CD4-positive, alpha-beta T cell (primary cell): ENCODE measurements around the gene TSPAN32. TPM values are rescaled to one million over a fixed set of nuclear protein-coding genes. Genes with fewer than 3 reads are reported as not detected.

Source experiments
- ATAC-seq: fragments of 200-7000 bp; cut with Tn5 transposase; one replicate; pipeline ENCODE4 v1.10.0; 2022; ENCODE audit warnings: mild to moderate bottlenecking; ENCODE audit not compliant: poor library complexity
- CTCF ChIA-PET: fragments of 350-600 bp; sonication (Branson Sonifier 250); formaldehyde crosslinking; loops from one replicate; lab custom pipeline; 2021; ENCODE audit warnings: antibody characterized with exemption, inconsistent platforms; lab: Charles Lee
- POLR2A ChIA-PET: fragments of 350-600 bp; sonication (Branson Sonifier 250); formaldehyde crosslinking; loops from one replicate; lab custom pipeline; 2021; ENCODE audit warnings: antibody characterized with exemption, inconsistent platforms; lab: Charles Lee
- DNase-seq, 14 experiments: peaks; one replicate each; pipeline ENCODE4 v3.0.0-alpha.2; 2013 to 2020; ENCODE audit warnings: mixed read lengths in 2 of 14
- H3K27ac ChIP-seq, 2 donors: one replicate each; pipeline versions ENCODE4 v1.5.1 to v1.7.0; 2013; ENCODE audit warnings: low read length in 2 of 2, low read depth in 1 of 2, mild to moderate bottlenecking in 1 of 2
- H3K27me3 ChIP-seq, 2 experiments: 1 replicate in 1 of 2; 2 replicates in 1 of 2; pipeline versions ENCODE4 v1.6.1 to v1.7.0; 2013; ENCODE audit warnings: low read length in 2 of 2, control low read depth in 1 of 2, mild to moderate bottlenecking in 1 of 2, moderate library complexity in 1 of 2; ENCODE audit not compliant: insufficient read depth in 2 of 2, control insufficient read depth in 1 of 2
- H3K36me3 ChIP-seq: one replicate; pipeline ENCODE4 v1.6.1; 2013; ENCODE audit warnings: low read length, control low read depth; ENCODE audit not compliant: insufficient read depth
- H3K4me1 ChIP-seq: one replicate; pipeline ENCODE4 v1.6.1; 2013; ENCODE audit warnings: low read length, control low read depth; ENCODE audit not compliant: insufficient read depth
- H3K4me3 ChIP-seq: one replicate; pipeline ENCODE4 v1.5.1; 2013; ENCODE audit warnings: mild to moderate bottlenecking, low read length, moderate library complexity
- H3K9me3 ChIP-seq, 2 experiments: 1 replicate in 1 of 2; 2 replicates in 1 of 2; pipeline versions ENCODE4 v1.6.1 to v1.7.0; 2013; ENCODE audit warnings: low read length in 2 of 2, mild to moderate bottlenecking in 2 of 2, control low read depth in 1 of 2, moderate library complexity in 1 of 2; ENCODE audit not compliant: control insufficient read depth in 1 of 2, insufficient read depth in 1 of 2
- H3K27ac Mint-ChIP-seq: one replicate; pipeline ENCODE4 v1.8.0; 2020; ENCODE audit warnings: mixed read lengths
- H3K27me3 Mint-ChIP-seq: one replicate; pipeline ENCODE4 v1.8.0; 2021; ENCODE audit warnings: mixed read lengths
- H3K36me3 Mint-ChIP-seq: one replicate; pipeline ENCODE4 v1.8.0; 2021; ENCODE audit warnings: low read depth, mixed read lengths
- H3K4me1 Mint-ChIP-seq: one replicate; pipeline ENCODE4 v1.8.0; 2021; ENCODE audit warnings: low read depth, mixed read lengths
- H3K4me3 Mint-ChIP-seq: one replicate; pipeline ENCODE4 v1.8.0; 2020; ENCODE audit warnings: mild to moderate bottlenecking, mixed read lengths
- H3K9me3 Mint-ChIP-seq: one replicate; pipeline ENCODE4 v1.8.0; 2020; ENCODE audit warnings: mixed read lengths
- CTCF ChIP-seq: fragments of 200-600 bp; IDR thresholded peaks from one replicate; pipeline ENCODE4 v1.8.0; 2022; ENCODE audit warnings: antibody characterized with exemption, mild to moderate bottlenecking
- intact Hi-C, 2 experiments: fragments of 100-400 bp; cut with DNase I in 1 of 2; cut with micrococcal nuclease in 1 of 2; formaldehyde crosslinking; loops; one replicate each; pipeline versions ENCODE4 v1.15.1 to v1.9.0; 2023 to 2025; cut with DNase I, micrococcal nuclease
- total RNA-seq, 174 experiments: library from RNA in 2 of 174; stranded (reverse) in 2 of 174; gene quantifications; one replicate each; pipeline ENCODE4 v1.2.3 and lab custom pipeline; 2021 to 2026

The TSPAN32 gene
- total RNA-seq, 2 experiments from 2014 or later = 81.8 TPM

- ChIA-PET POLR2A (interaction anchor here (1.8 kb wide), 1 partner anchor 8 kb away, joined by 4 read pairs; no protein-coding TSS in a partner anchor), CTCF (no interaction called here)
- Histone ChIP-seq H3K9me3 (peaks cover 0 to 2% of the 10 kb centered on the region in 2 experiments), H3K27ac (no peak overlapping the region), H3K36me3 (peaks cover 2% of the 10 kb centered on the region), H3K4me3 (no peak overlapping the region), H3K27me3 (no peaks in the 10 kb centered on the region), H3K4me1 (peaks cover 40% of the 10 kb centered on the region)
- DNase-seq (no peak), ATAC-seq (no peak)
- H3K27me3 Mint-ChIP-seq = no peaks in the 10 kb centered on the region
- no peaks in the 10 kb centered on the region for H3K9me3 Mint-ChIP-seq
- H3K36me3 Mint-ChIP-seq = no peaks in the 10 kb centered on the region
- peaks cover 9% of the 10 kb centered on the region for H3K4me1 Mint-ChIP-seq
- intact Hi-C loops = no loop called here
- H3K4me3 Mint-ChIP-seq = no peak overlapping the region
- TF ChIP-seq CTCF = no peak
- H3K27ac Mint-ChIP-seq = no peak overlapping the region
Observed at GRCh38 chr11:2312232-2313042, 10.6 kb downstream of the TSPAN32 start.

- H3K4me1 Mint-ChIP-seq = peaks cover 6% of the 10 kb centered on the region
- H3K36me3 ChIP-seq = peaks cover 2% of the 10 kb centered on the region
- TF ChIP-seq CTCF = no peak
- no peaks in the 10 kb centered on the region for H3K36me3 Mint-ChIP-seq
- H3K4me3 Mint-ChIP-seq = no peak overlapping the region
- H3K4me3 ChIP-seq = no peak overlapping the region
- no peak overlapping the region for H3K27ac Mint-ChIP-seq
- peaks cover 0 to 7% of the 10 kb centered on the region in 2 experiments for H3K9me3 ChIP-seq
- ChIA-PET CTCF (no interaction called here), POLR2A (no interaction called here)
- H3K27me3 ChIP-seq = no peaks in the 10 kb centered on the region
- intact Hi-C loops = no loop called here
- no peaks in the 10 kb centered on the region for H3K27me3 Mint-ChIP-seq
- peaks cover 34% of the 10 kb centered on the region for H3K4me1 ChIP-seq
- DNase-seq (no peak), ATAC-seq (no peak)
- H3K9me3 Mint-ChIP-seq = no peaks in the 10 kb centered on the region
- H3K27ac ChIP-seq = no peak overlapping the region
Observed at GRCh38 chr11:2313051-2313951, 11.5 kb downstream of the TSPAN32 start.

GRCh38 chr11:2314136-2314524, 12.3 kb downstream of the TSPAN32 start:
- Mint-ChIP-seq H3K4me1 (peaks cover 6% of the 10 kb centered on the region), H3K4me3 (no peak overlapping the region), H3K36me3 (no peaks in the 10 kb centered on the region), H3K9me3 (no peaks in the 10 kb centered on the region), H3K27ac (no peak overlapping the region), H3K27me3 (no peaks in the 10 kb centered on the region)
- peaks cover 0 to 7% of the 10 kb centered on the region in 2 experiments for H3K9me3 ChIP-seq
- H3K27me3 ChIP-seq = no peaks in the 10 kb centered on the region
- TF ChIP-seq CTCF = no peak
- intact Hi-C loops = no loop called here
- no peak overlapping the region for H3K4me3 ChIP-seq
- ChIA-PET POLR2A (no interaction called here), CTCF (no interaction called here)
- H3K4me1 ChIP-seq = peaks cover 34% of the 10 kb centered on the region
- peaks cover 2% of the 10 kb centered on the region for H3K36me3 ChIP-seq
- no peak for ATAC-seq
- no peak overlapping the region for H3K27ac ChIP-seq
- no peak for DNase-seq
